COR-L47 (cell line): ENCODE measurements around the gene SPINK9.

Source experiments
- DNase-seq: peaks from one replicate; lab custom pipeline; 2025; lab: John Stamatoyannopoulos, UW

Gene SPINK9

GRCh38 chr5:148368299-148368698, 32.9 kb downstream of the SPINK9 start:
- DNase-seq, result no peak

GRCh38 chr5:148372166-148372725, 36.9 kb downstream of the SPINK9 start:
- no peak for DNase-seq

- no peak for DNase-seq
These were observed 37.5 kb downstream of the SPINK9 start for GRCh38 chr5:148372893-148373292.

- peak; percentile 62 for DNase-seq
These were observed 39.5 kb downstream of the SPINK9 start for GRCh38 chr5:148374690-148375360.

GRCh38 chr5:148376198-148376597, 40.8 kb downstream of the SPINK9 start:
- DNase-seq, result no peak

- no peak for DNase-seq
These were observed 43.3 kb downstream of the SPINK9 start for GRCh38 chr5:148378670-148379069.

- no peak for DNase-seq
These were observed 44.0 kb downstream of the SPINK9 start for GRCh38 chr5:148379340-148379739.

GRCh38 chr5:148381906-148382305, 46.5 kb downstream of the SPINK9 start:
- no peak for DNase-seq

- DNase-seq, result no peak
These were observed 47.6 kb downstream of the SPINK9 start for GRCh38 chr5:148382961-148383360.

GRCh38 chr5:148383564-148384379, 48.4 kb downstream of the SPINK9 start, which contains the start of gene FBXO38:
FBXO38 (plus strand) TSS chr5:148383958; CDS start chr5:148394777, 10,819 bp downstream.
- DNase-seq, result peak; percentile 96

- no peak for DNase-seq
These were observed 49.0 kb downstream of the SPINK9 start for GRCh38 chr5:148384380-148384737.

- no peak for DNase-seq
These were observed 49.7 kb downstream of the SPINK9 start for GRCh38 chr5:148385094-148385493.

- no peak for DNase-seq
These were observed 50.7 kb downstream of the SPINK9 start for GRCh38 chr5:148386041-148386440.

- DNase-seq, result no peak
These were observed 52.0 kb downstream of the SPINK9 start for GRCh38 chr5:148387325-148387724.

GRCh38 chr5:148388696-148389095, 53.3 kb downstream of the SPINK9 start:
- no peak for DNase-seq
